Heart left ventricle (tissue), 16 donors: Measurements from ENCODE around the gene NTRK3. TPM values are rescaled to one million over a fixed set of nuclear protein-coding genes. Genes with fewer than 3 reads are reported as not detected.

Source experiments
- ATAC-seq, 4 donors: fragments of 200-7000 bp; cut with Tn5 transposase; one replicate each; pipeline ENCODE4 v1.9.1; 2020 to 2022; ENCODE audit warnings: moderate library complexity in 4 of 4, mild to moderate bottlenecking in 3 of 4, moderate number of reproducible peaks in 1 of 4
- DNase-seq, 5 donors: peaks; one replicate each; pipeline ENCODE4 v3.0.0-alpha.2; 2020
- H3K27ac ChIP-seq, 12 donors: fragments of 200-600 bp; sonication (generic) in 4 of 12; one replicate each; pipeline versions ENCODE4 v1.5.0 to v1.8.0; 2016 to 2022; ENCODE audit warnings: mild to moderate bottlenecking in 2 of 12
- H3K27me3 ChIP-seq, 9 donors: fragments of 200-600 bp; sonication (generic) in 2 of 9; one replicate each; pipeline versions ENCODE4 v1.5.1 to v1.8.0; 2016 to 2022; ENCODE audit warnings: mild to moderate bottlenecking in 3 of 9
- H3K36me3 ChIP-seq, 9 donors: fragments of 200-600 bp; sonication (generic) in 2 of 9; one replicate each; pipeline versions ENCODE4 v1.5.0 to v1.8.0; 2018 to 2022; ENCODE audit warnings: mild to moderate bottlenecking in 2 of 9
- H3K4me1 ChIP-seq, 12 donors: fragments of 200-600 bp; sonication (generic) in 4 of 12; one replicate each; pipeline versions ENCODE4 v1.5.0 to v1.8.0; 2016 to 2022; ENCODE audit warnings: mild to moderate bottlenecking in 3 of 12
- H3K4me3 ChIP-seq, 12 donors: fragments of 200-600 bp; sonication (generic) in 4 of 12; one replicate each; pipeline versions ENCODE4 v1.5.0 to v1.8.0; 2017 to 2022; ENCODE audit warnings: mild to moderate bottlenecking in 9 of 12, moderate library complexity in 4 of 12
- H3K9me3 ChIP-seq, 12 donors: fragments of 200-600 bp; sonication (generic) in 4 of 12; one replicate each; pipeline versions ENCODE4 v1.5.0 to v1.8.0; 2016 to 2022; ENCODE audit warnings: mild to moderate bottlenecking in 1 of 12
- CTCF ChIP-seq, 12 donors: fragments of 200-600 bp; sonication (generic) in 4 of 12; IDR thresholded peaks; one replicate each; pipeline versions ENCODE4 v1.5.0 to v1.8.0; 2018 to 2022; ENCODE audit warnings: antibody characterized with exemption in 12 of 12, mild to moderate bottlenecking in 5 of 12
- POLR2A ChIP-seq, 2 donors: fragments of 450-650 bp; IDR thresholded peaks; one replicate each; pipeline ENCODE4 v1.6.1; 2017; ENCODE audit warnings: antibody characterized with exemption in 2 of 2, mild to moderate bottlenecking in 2 of 2, moderate library complexity in 2 of 2
- WGBS, 4 donors: extraction: QIAGEN DNeasy Blood & Tissue Kit in 2 of 4; methylation state at CpG; one replicate each; pipeline versions ENCODE4 v1.1.5 to v1.1.7; 2013 to 2018; 5-methylcytosine and 5-hydroxymethylcytosine counted together
- intact Hi-C, 10 donors: fragments of 100-400 bp; cut with DNase I; formaldehyde crosslinking; loops; one replicate each; pipeline versions ENCODE4 v1.11.1 to v1.14.2; 2022
- polyA plus RNA-seq, 2 donors: library from polyadenylated mRNA; stranded (reverse); fragments of 200-250 nt; gene quantifications; one replicate each; pipeline ENCODE4 v1.2.3, GENCODE V29; 2013
- total RNA-seq, 9 donors: library from RNA; depleted of rRNA in 2 of 9; stranded (reverse); fragments of >200 nt in 2 of 9; fragmentation: NEBNext Ultra II Directional in 3 of 9; extraction: Animal tissue kit (Norgen Biotek cat#: 25700) in 3 of 9; gene quantifications; one replicate each; pipeline versions ENCODE4 v1.1.0 to v1.2.4, GENCODE V29; 2016 to 2023
- donor health status: ischemic (EF 13 %, LVEDD 7.1; RV severe dilation, severe dysfunction).
- donor health status: healthy with polysubstance abuse.
- donor health status: DM: no; HTN: yes; CAD: no.
- donor health status: DM: no; HTN: no; CAD: no.
- donor health status: ischemic (EF 25% LVEDD 6.9; RV normal size, moderate dysfunction).
- donor health status: ischemic (EF 25% LVEDD 5.7; RV mildly dilated, moderate dysfunction).
- donor health status: healthy.
- donor health status: DM: yes; HTN: yes; CAD: no.
- donor health status: ischemic (EF 35%, LVEDD 5.7; RV mildly dilated, moderate dysfunction).
- donor health status: nonischemic (EF 11% LVEDD 7.7; RV severe dilation, severe dysfunction).
- donor health status: DM: yes; HTN: yes; CAD: no.
- donor health status: PGD.
- donor health status: ischemic (EF 29% LVEDD 5.4; RV normal size, mild dysfunction).
- donor health status: nonischemic (EF 23%, LVEDD 6.1; RV moderate dilation, normal function).

NTRK3 gene
- total and polyA plus RNA-seq, 11 donors, result 0.53 to 6.8 (median 2.0) TPM

DNA sequence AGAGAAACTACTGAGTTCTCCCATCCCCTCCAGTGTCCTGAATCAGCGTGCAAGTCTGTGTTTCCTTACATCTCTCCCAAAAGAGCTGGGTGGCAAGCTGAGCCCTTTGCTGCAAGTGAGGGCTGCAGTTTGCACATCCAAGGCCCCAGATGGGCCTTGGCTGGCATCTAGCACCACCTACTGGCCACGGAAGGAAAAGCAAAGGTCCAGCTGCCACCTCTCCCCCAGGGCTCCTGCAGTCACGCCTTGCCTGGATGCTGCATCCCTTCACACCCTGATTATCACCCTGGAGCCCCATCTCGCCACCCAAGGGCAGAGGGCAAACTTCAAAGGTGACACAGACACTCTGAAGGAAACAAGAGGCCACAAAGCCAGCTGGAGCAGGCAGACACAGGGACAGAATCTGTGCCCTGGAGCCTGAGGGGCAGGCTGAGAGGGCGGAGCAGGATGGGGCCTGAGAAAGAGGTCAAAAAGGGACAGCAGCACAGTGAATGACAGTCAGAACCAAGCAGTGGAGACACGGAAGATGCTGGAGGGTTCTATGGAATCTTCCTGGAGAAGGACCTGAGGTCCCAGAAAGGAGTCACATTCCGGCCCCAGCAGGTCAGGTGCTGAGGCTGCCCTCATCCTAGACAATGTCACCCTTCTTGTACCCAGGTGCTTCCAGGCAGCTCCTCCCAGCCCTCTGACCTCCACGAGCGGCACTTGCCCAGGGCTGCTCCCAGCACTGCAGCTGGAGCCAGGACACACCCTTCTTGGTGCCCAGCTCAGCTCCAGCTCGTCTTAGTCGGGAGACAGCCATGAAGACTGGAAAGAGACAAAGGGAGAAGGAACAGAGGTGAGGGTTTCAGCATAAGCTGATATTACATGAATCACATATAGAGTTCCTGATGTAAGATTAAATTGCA is 18.3 kb upstream of the NTRK3 start:
- 39 to 44% (median 40%) methylated on average over 10 to 11 of the region's 11 CpGs for WGBS, 4 donors
- no peak overlapping the region for H3K27ac ChIP-seq
- ATAC-seq (peak; percentile 32 to 81 (median 78)), DNase-seq (peak in 4 of 5 donors; percentile 46 to 57 (median 52))
- H3K4me3 ChIP-seq, result no peak overlapping the region
- H3K9me3 ChIP-seq, result peaks cover 0 to 3% (median 0%) of the 10 kb centered on the region in 12 donors
- peaks cover 0 to 16% (median 0%) of the 10 kb centered on the region in 9 donors for H3K27me3 ChIP-seq
- H3K4me1 ChIP-seq, result no peaks in the 10 kb centered on the region
- intact Hi-C loops, result loop anchor here in 7 of 10 donors (10.0 kb wide), 4 partner anchors 170 to 1650 kb away; no protein-coding TSS in a partner anchor
- TF ChIP-seq CTCF (IDR thresholded peaks at IDR 0.05) (peak; percentile 67 to 84 (median 80)), POLR2A (IDR thresholded peaks at IDR 0.05) (no peak)
- no peaks in the 10 kb centered on the region for H3K36me3 ChIP-seq

- peaks cover 0 to 7% (median 0%) of the 10 kb centered on the region in 12 donors for H3K4me1 ChIP-seq
- intact Hi-C loops, result loop anchor here in 7 of 10 donors (10.0 kb wide), 4 partner anchors 172 to 1648 kb away; no protein-coding TSS in a partner anchor
- H3K27ac ChIP-seq, result no peak overlapping the region
- ATAC-seq (no peak), DNase-seq (no peak)
- no peaks in the 10 kb centered on the region for H3K36me3 ChIP-seq
- no peak overlapping the region for H3K4me3 ChIP-seq
- TF ChIP-seq CTCF (IDR thresholded peaks at IDR 0.05), result no peak
- no peak for TF ChIP-seq POLR2A (IDR thresholded peaks at IDR 0.05)
- H3K27me3 ChIP-seq, result peaks cover 0 to 9% (median 0%) of the 10 kb centered on the region in 9 donors
- WGBS, 4 donors, result 82 to 100% (median 85%) methylated on average over 1 to 2 of the region's 2 CpGs
- H3K9me3 ChIP-seq, result no peaks in the 10 kb centered on the region
Measured at GRCh38 chr15:88272421-88272820, 15.9 kb upstream of the NTRK3 start.

- ATAC-seq, result no peak
Measured at GRCh38 chr15:88269356-88270062, 13.0 kb upstream of the NTRK3 start.

More at GRCh38 chr15:88269356-88270062, 13.0 kb upstream of the NTRK3 start:
- H3K27ac ChIP-seq, result no peak overlapping the region
- TF ChIP-seq POLR2A (IDR thresholded peaks at IDR 0.05) (no peak), CTCF (IDR thresholded peaks at IDR 0.05) (no peak)
- WGBS, 4 donors, result 50 to 68% (median 55%) methylated on average over 2 to 4 of the region's 4 CpGs
- H3K27me3 ChIP-seq, result peaks cover 0 to 7% (median 0%) of the 10 kb centered on the region in 9 donors
- no peak overlapping the region for H3K4me3 ChIP-seq
- no peaks in the 10 kb centered on the region for H3K36me3 ChIP-seq
- no peaks in the 10 kb centered on the region for H3K9me3 ChIP-seq
- no peak for DNase-seq
- peaks cover 0 to 7% (median 0%) of the 10 kb centered on the region in 12 donors for H3K4me1 ChIP-seq
- intact Hi-C loops, result loop anchor here in 7 of 10 donors (10.0 kb wide), 4 partner anchors 175 to 1645 kb away; no protein-coding TSS in a partner anchor
